ENCODE results near the gene SCUBE1. TPM values are rescaled to one million over a fixed set of nuclear protein-coding genes. Genes with fewer than 3 reads are reported as not detected.

The SCUBE1 gene
- total RNA-seq, 4 donors from 2014 or later: 0.68 to 6.4 (median 1.7) TPM

GRCh38 chr22:43297270-43298061, 45.7 kb downstream of the SCUBE1 start:
- no peak overlapping the region for H3K4me3 ChIP-seq
- TF ChIP-seq POLR2AphosphoS5 (IDR thresholded peaks at IDR 0.05): no peak
- TF ChIP-seq EP300 (IDR thresholded peaks at IDR 0.05; ENCODE audit: low read depth): no peak
- TF ChIP-seq POLR2A (IDR thresholded peaks at IDR 0.05): no peak
- TF ChIP-seq, protein P1, sequence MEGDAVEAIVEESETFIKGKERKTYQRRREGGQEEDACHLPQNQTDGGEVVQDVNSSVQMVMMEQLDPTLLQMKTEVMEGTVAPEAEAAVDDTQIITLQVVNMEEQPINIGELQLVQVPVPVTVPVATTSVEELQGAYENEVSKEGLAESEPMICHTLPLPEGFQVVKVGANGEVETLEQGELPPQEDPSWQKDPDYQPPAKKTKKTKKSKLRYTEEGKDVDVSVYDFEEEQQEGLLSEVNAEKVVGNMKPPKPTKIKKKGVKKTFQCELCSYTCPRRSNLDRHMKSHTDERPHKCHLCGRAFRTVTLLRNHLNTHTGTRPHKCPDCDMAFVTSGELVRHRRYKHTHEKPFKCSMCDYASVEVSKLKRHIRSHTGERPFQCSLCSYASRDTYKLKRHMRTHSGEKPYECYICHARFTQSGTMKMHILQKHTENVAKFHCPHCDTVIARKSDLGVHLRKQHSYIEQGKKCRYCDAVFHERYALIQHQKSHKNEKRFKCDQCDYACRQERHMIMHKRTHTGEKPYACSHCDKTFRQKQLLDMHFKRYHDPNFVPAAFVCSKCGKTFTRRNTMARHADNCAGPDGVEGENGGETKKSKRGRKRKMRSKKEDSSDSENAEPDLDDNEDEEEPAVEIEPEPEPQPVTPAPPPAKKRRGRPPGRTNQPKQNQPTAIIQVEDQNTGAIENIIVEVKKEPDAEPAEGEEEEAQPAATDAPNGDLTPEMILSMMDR (IDR thresholded peaks at IDR 0.05): no peak
- H3K27me3 ChIP-seq: no peaks in the 10 kb centered on the region
- no peaks in the 10 kb centered on the region for H3K36me3 ChIP-seq
- no peak for DNase-seq
- peak overlapping the region in 3 of 4 donors; percentile 19 to 35 (median 30) for H3K27ac ChIP-seq
- intact Hi-C loops (cut with DNase I; ENCODE audit: low total_unique reads) (no loop called here), in situ Hi-C loops (cut with MboI; ENCODE audit: low pct_ligation_motif_present in 1 of 4, low pct_unique_long_range_greater_than_20kb in 1 of 4, low sequenced_read_pairs in 3 of 4) (no loop called here)
- WGBS, 2 donors (ENCODE audit: low coverage in 1 of 2): 75% methylated on average over 12 of the region's 18 CpGs; no CpG with 5 or more reads in 1 of the 2 donors
- peaks cover 0 to 43% (median 10%) of the 10 kb centered on the region in 4 donors for H3K4me1 ChIP-seq
- H3K9me3 ChIP-seq: no peaks in the 10 kb centered on the region

DNA sequence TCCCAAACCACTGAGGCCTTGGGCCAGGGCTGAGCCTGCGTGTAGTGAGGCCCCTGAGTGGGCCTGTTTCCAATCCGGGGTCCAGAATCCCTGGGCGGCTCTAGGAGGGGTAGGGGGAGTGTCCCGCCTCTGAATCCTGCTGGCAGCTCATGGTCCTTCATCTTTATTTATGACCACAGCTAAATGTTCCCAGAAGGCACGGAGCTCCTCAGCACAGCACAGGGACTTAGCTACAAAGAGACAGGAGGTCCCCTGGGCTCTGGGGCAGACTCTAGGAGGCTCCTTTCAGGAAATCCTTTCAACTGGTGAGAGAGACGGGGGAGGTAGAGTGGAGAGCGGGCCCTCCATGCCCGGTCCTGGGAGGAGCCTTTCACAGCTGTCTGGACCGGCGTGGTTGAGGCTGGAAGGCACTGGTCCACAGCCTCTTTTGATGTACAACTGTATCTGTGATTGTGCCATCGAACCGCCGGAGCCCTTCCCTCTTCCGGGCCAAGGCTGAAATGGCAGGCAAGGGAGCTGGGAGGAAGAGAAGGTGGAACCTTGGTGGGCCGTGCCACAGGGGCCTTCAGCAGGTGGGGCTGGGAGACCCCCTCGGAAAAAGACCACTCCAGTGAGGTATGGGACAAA, 46.8 kb downstream of the SCUBE1 start:
- intact Hi-C loops (cut with DNase I; ENCODE audit: low total_unique reads) (no loop called here), in situ Hi-C loops (cut with MboI; ENCODE audit: low pct_ligation_motif_present in 1 of 4, low pct_unique_long_range_greater_than_20kb in 1 of 4, low sequenced_read_pairs in 3 of 4) (no loop called here)
- Histone ChIP-seq H3K9me3 (no peaks in the 10 kb centered on the region), H3K27ac (no peak overlapping the region), H3K27me3 (no peaks in the 10 kb centered on the region), H3K4me1 (peaks cover 0 to 48% (median 10%) of the 10 kb centered on the region in 4 donors), H3K36me3 (no peaks in the 10 kb centered on the region), H3K4me3 (no peak overlapping the region)
- no peak for TF ChIP-seq POLR2AphosphoS5 (IDR thresholded peaks at IDR 0.05)
- TF ChIP-seq, protein P1 (IDR thresholded peaks at IDR 0.05): no peak
- no peak for TF ChIP-seq EP300 (IDR thresholded peaks at IDR 0.05; ENCODE audit: low read depth)
- no peak for TF ChIP-seq POLR2A (IDR thresholded peaks at IDR 0.05)
- WGBS, 2 donors (ENCODE audit: low coverage in 1 of 2): 64 to 79% methylated on average over 2 to 13 of the region's 16 CpGs
- no peak for DNase-seq

DNA sequence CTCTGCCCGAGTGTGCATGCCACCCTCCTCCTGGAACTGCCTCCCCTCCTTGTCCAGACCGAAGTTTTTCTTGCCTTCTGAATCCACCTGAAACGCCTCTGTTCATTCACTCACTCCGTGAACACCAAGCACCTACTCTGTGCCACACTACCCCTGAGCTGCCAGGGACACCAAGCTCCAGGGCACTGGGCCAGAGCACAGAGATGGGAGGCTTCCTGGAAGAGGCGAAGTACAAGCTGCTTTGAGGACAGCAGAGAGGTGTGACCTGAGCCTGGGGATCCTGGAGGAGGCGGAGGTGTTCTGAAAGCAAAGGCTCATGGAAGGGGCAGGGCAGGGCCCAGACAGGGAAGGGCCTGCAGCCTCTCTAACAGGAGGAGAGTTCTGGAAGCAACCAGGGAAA, 47.5 kb downstream of the SCUBE1 start:
- H3K4me1 ChIP-seq: peaks cover 0 to 51% (median 10%) of the 10 kb centered on the region in 4 donors
- H3K27me3 ChIP-seq: no peaks in the 10 kb centered on the region
- no peak overlapping the region for H3K4me3 ChIP-seq
- DNase-seq: no peak
- WGBS, 2 donors (ENCODE audit: low coverage in 1 of 2): 81 to 92% methylated on average over 2 to 6 of the region's 6 CpGs
- H3K36me3 ChIP-seq: no peaks in the 10 kb centered on the region
- in situ Hi-C loops (cut with MboI; ENCODE audit: low pct_ligation_motif_present in 1 of 4, low pct_unique_long_range_greater_than_20kb in 1 of 4, low sequenced_read_pairs in 3 of 4) (no loop called here), intact Hi-C loops (cut with DNase I; ENCODE audit: low total_unique reads) (no loop called here)
- no peaks in the 10 kb centered on the region for H3K9me3 ChIP-seq
- peak overlapping the region in 1 of 4 donors; percentile 1 for H3K27ac ChIP-seq
- TF ChIP-seq, protein P1 (IDR thresholded peaks at IDR 0.05): no peak
- no peak for TF ChIP-seq POLR2A (IDR thresholded peaks at IDR 0.05)
- TF ChIP-seq EP300 (IDR thresholded peaks at IDR 0.05; ENCODE audit: low read depth): no peak
- TF ChIP-seq POLR2AphosphoS5 (IDR thresholded peaks at IDR 0.05): no peak

GRCh38 chr22:43295173-43295572, 48.0 kb downstream of the SCUBE1 start:
- Histone ChIP-seq H3K9me3 (no peaks in the 10 kb centered on the region), H3K4me3 (no peak overlapping the region), H3K27me3 (no peaks in the 10 kb centered on the region), H3K27ac (peak overlapping the region in 3 of 4 donors; percentile 59 to 73 (median 68)), H3K4me1 (peaks cover 4 to 56% (median 11%) of the 10 kb centered on the region in 4 donors), H3K36me3 (no peaks in the 10 kb centered on the region)
- TF ChIP-seq POLR2AphosphoS5 (IDR thresholded peaks at IDR 0.05) (no peak), EP300 (IDR thresholded peaks at IDR 0.05; ENCODE audit: low read depth) (no peak), POLR2A (IDR thresholded peaks at IDR 0.05) (no peak)
- TF ChIP-seq, protein P1 (IDR thresholded peaks at IDR 0.05): no peak
- WGBS, 2 donors (ENCODE audit: low coverage in 1 of 2): 73% methylated on average over 6 of the region's 6 CpGs; no CpG with 5 or more reads in 1 of the 2 donors
- in situ Hi-C loops (cut with MboI; ENCODE audit: low pct_ligation_motif_present in 1 of 4, low pct_unique_long_range_greater_than_20kb in 1 of 4, low sequenced_read_pairs in 3 of 4): no loop called here
- no peak for DNase-seq
- intact Hi-C loops (cut with DNase I; ENCODE audit: low total_unique reads): no loop called here
